Gastroesophageal sphincter (tissue), 4 donors: ENCODE results near the gene RRP8. TPM values are rescaled to one million over a fixed set of nuclear protein-coding genes. Genes with fewer than 3 reads are reported as not detected.
A peak's percentile ranks its signal among the peaks of the same experiment; 100 is the strongest.

Experiments used
- ATAC-seq: fragments of 150-250 bp; one replicate; pipeline ENCODE4 v1.9.1; 2016; ENCODE audit warnings: mild to moderate bottlenecking, moderate library complexity
- H3K27ac ChIP-seq, 4 donors: fragments of 200-600 bp; sonication (generic) in 3 of 4; 1 replicate in 3 of 4; 2 replicates in 1 of 4; pipeline ENCODE4 v1.5.1; 2016 to 2019
- H3K27me3 ChIP-seq: fragments of 200-600 bp; sonication (generic); one replicate; pipeline ENCODE4 v1.5.1; 2019
- H3K36me3 ChIP-seq, 2 donors: fragments of 200-600 bp; sonication (generic); one replicate each; pipeline ENCODE4 v1.5.1; 2019; ENCODE audit warnings: control low read depth in 1 of 2
- H3K4me1 ChIP-seq, 3 donors: fragments of 200-600 bp; sonication (generic); 1 replicate in 2 of 3; 2 replicates in 1 of 3; pipeline ENCODE4 v1.5.1; 2016 to 2019; ENCODE audit warnings: control low read depth in 2 of 3
- H3K4me3 ChIP-seq, 2 donors: fragments of 200-600 bp; sonication (generic); one replicate each; pipeline ENCODE4 v1.5.1; 2019; ENCODE audit warnings: mild to moderate bottlenecking in 1 of 2, moderate library complexity in 1 of 2
- H3K9me3 ChIP-seq, 3 donors: fragments of 200-600 bp; sonication (generic); one replicate each; pipeline ENCODE4 v1.5.1; 2017 to 2019; ENCODE audit warnings: control low read depth in 2 of 3
- EP300 ChIP-seq: sonication (generic); formaldehyde crosslinking; IDR thresholded peaks from one replicate; pipeline ENCODE4 v1.6.1; 2017; ENCODE audit warnings: antibody characterized with exemption, mild to moderate bottlenecking
- POLR2A ChIP-seq, 2 donors: fragments of 450-650 bp; IDR thresholded peaks; one replicate each; pipeline ENCODE4 v1.6.1; 2017; ENCODE audit warnings: antibody characterized with exemption in 2 of 2, mild to moderate bottlenecking in 2 of 2, moderate library complexity in 1 of 2
- POLR2AphosphoS5 ChIP-seq: sonication (generic); formaldehyde crosslinking; IDR thresholded peaks from one replicate; pipeline ENCODE4 v1.6.1; 2017; ENCODE audit warnings: antibody characterized with exemption
- WGBS, 2 donors: methylation state at CpG; one replicate each; pipeline ENCODE4 v1.1.5; 2018; ENCODE audit warnings: low coverage in 1 of 2; 5-methylcytosine and 5-hydroxymethylcytosine counted together
- total RNA-seq, 4 donors: library from RNA; depleted of rRNA; stranded (reverse); fragments of >200 nt; gene quantifications; one replicate each; pipeline ENCODE4 v1.1.0, GENCODE V29; 2016
- TF ChIP-seq, protein P1 (sequence below), 4 experiments: fragments of 200-600 bp in 2 of 4; fragments of 450-650 bp in 2 of 4; sonication (generic) in 1 of 4; IDR thresholded peaks; one replicate each; pipeline ENCODE4 v1.5.1; 2017 to 2019; ENCODE audit warnings: antibody characterized with exemption in 4 of 4, mild to moderate bottlenecking in 2 of 4, moderate library complexity in 2 of 4

Gene RRP8
- total RNA-seq, 4 donors from 2014 or later, result 25.7 to 32.4 (median 28.1) TPM

DNA sequence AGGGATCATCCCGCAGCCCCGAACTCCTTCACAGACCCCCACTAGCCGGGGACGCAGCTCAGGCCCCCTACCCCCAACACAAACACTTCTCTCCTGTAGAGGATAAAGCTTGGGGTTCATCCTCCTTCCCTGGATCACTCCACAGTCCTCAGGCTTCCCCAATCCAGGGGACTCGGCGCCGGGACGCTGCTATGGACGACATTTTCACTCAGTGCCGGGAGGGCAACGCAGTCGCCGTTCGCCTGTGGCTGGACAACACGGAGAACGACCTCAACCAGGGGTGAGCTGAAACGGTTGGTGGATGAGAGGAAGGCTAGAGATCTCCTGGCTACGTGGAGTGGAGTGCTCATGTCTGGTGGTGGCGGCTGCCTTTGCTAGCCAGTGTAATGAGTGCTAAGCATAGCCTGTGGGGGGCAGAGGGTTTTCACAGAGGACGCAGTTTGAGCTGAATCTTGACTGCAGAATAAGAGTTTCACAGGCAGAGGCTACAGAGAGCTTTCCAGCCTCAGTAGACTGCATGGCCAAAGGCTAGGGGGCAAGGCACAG is 738 bp upstream of the RRP8 start:
- no peak for TF ChIP-seq EP300
- TF ChIP-seq POLR2AphosphoS5, result peak; percentile 45
- TF ChIP-seq POLR2A (IDR thresholded peaks at IDR 0.05), result peak; percentile 14 to 23
- TF ChIP-seq, protein P1, sequence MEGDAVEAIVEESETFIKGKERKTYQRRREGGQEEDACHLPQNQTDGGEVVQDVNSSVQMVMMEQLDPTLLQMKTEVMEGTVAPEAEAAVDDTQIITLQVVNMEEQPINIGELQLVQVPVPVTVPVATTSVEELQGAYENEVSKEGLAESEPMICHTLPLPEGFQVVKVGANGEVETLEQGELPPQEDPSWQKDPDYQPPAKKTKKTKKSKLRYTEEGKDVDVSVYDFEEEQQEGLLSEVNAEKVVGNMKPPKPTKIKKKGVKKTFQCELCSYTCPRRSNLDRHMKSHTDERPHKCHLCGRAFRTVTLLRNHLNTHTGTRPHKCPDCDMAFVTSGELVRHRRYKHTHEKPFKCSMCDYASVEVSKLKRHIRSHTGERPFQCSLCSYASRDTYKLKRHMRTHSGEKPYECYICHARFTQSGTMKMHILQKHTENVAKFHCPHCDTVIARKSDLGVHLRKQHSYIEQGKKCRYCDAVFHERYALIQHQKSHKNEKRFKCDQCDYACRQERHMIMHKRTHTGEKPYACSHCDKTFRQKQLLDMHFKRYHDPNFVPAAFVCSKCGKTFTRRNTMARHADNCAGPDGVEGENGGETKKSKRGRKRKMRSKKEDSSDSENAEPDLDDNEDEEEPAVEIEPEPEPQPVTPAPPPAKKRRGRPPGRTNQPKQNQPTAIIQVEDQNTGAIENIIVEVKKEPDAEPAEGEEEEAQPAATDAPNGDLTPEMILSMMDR (IDR thresholded peaks at IDR 0.05), result peak in 3 of 4 experiments; percentile 18 to 46 (median 19)
- Histone ChIP-seq H3K4me3 (peak overlapping the region; percentile 91 to 93), H3K27me3 (no peaks in the 10 kb centered on the region), H3K9me3 (no peaks in the 10 kb centered on the region), H3K4me1 (peaks cover 7 to 85% (median 42%) of the 10 kb centered on the region in 3 donors), H3K36me3 (peaks cover 4 to 45% of the 10 kb centered on the region in 2 donors), H3K27ac (peak overlapping the region; percentile 98 to 99 (median 98))
- WGBS, 2 donors, result 0% methylated on average over 1 of the region's 20 CpGs; no CpG with 5 or more reads in 1 of the 2 donors
- peak; percentile 17 for ATAC-seq

- 30 to 44% methylated on average over 5 to 6 of the region's 7 CpGs for WGBS, 2 donors
Measured at GRCh38 chr11:6602096-6602940, 1.1 kb downstream of the RRP8 start.

GRCh38 chr11:6601041-6601461 is 2.4 kb downstream of the RRP8 start:
- Histone ChIP-seq H3K9me3 (no peaks in the 10 kb centered on the region), H3K4me3 (no peak overlapping the region), H3K36me3 (peaks cover 3 to 45% of the 10 kb centered on the region in 2 donors), H3K4me1 (peaks cover 10 to 85% (median 27%) of the 10 kb centered on the region in 3 donors), H3K27ac (no peak overlapping the region), H3K27me3 (no peaks in the 10 kb centered on the region)
- no peak for ATAC-seq
- 100% methylated on average over 1 of the region's 13 CpGs; no CpG with 5 or more reads in 1 of the 2 donors for WGBS, 2 donors
- TF ChIP-seq POLR2AphosphoS5, result no peak

More at GRCh38 chr11:6602096-6602940, 1.1 kb downstream of the RRP8 start:
- H3K27ac ChIP-seq, result peak overlapping the region; percentile 98 to 99 (median 98)
- H3K27me3 ChIP-seq, result no peaks in the 10 kb centered on the region
- TF ChIP-seq, protein P1 (IDR thresholded peaks at IDR 0.05), result no peak
- no peak for TF ChIP-seq POLR2A (IDR thresholded peaks at IDR 0.05)
- TF ChIP-seq POLR2AphosphoS5, result no peak
- TF ChIP-seq EP300, result no peak
- ATAC-seq, result no peak
- peaks cover 2 to 85% (median 23%) of the 10 kb centered on the region in 3 donors for H3K4me1 ChIP-seq
- no peaks in the 10 kb centered on the region for H3K9me3 ChIP-seq
- H3K36me3 ChIP-seq, result peaks cover 3 to 45% of the 10 kb centered on the region in 2 donors
- peak overlapping the region; percentile 91 to 93 for H3K4me3 ChIP-seq

DNA sequence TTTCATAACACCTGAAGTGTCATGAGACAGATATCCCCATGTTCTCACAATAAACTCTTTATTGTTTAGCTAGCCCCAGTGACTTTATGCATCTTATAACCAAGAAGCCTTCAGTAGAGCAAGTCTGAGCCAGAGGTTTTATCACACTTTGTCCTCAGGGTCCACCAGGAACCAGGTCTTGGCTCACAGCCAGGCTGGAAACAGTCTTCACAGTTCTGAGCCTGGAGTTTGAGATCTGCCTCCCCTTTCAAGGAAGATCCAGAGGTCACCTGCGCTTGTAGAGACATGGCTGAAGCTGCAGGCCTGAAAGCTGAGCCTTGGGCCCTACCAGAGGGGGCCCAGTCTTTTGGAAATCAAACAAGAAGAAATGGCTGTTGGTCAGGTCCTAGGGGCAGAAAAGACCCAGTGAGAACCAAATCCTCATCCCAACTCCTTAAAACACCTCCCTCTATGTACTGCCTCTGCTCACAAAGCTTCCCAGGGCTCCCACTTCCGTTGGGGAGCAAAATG is 3.5 kb downstream of the RRP8 start:
- peaks cover 3 to 45% of the 10 kb centered on the region in 2 donors for H3K36me3 ChIP-seq
- H3K27me3 ChIP-seq, result no peaks in the 10 kb centered on the region
- no peaks in the 10 kb centered on the region for H3K9me3 ChIP-seq
- TF ChIP-seq EP300 (no peak), POLR2AphosphoS5 (no peak), POLR2A (IDR thresholded peaks at IDR 0.05) (no peak)
- TF ChIP-seq, protein P1 (IDR thresholded peaks at IDR 0.05), result no peak
- WGBS, 2 donors, result 86% methylated on average over 1 of the region's 2 CpGs; no CpG with 5 or more reads in 1 of the 2 donors
- no peak overlapping the region for H3K4me3 ChIP-seq
- ATAC-seq, result no peak
- peaks cover 12 to 79% (median 28%) of the 10 kb centered on the region in 3 donors for H3K4me1 ChIP-seq
- H3K27ac ChIP-seq, result peak overlapping the region in 1 of 4 donors; percentile 31

- ATAC-seq, result no peak
Measured at GRCh38 chr11:6599449-6599848, 4.0 kb downstream of the RRP8 start.

More at GRCh38 chr11:6599449-6599848, 4.0 kb downstream of the RRP8 start:
- no peak overlapping the region for H3K4me3 ChIP-seq
- no peaks in the 10 kb centered on the region for H3K9me3 ChIP-seq
- peaks cover 3 to 48% of the 10 kb centered on the region in 2 donors for H3K36me3 ChIP-seq
- peak overlapping the region in 2 of 4 donors; percentile 31 to 72 for H3K27ac ChIP-seq
- no peaks in the 10 kb centered on the region for H3K27me3 ChIP-seq
- WGBS, 2 donors, result 82% methylated on average over 1 of the region's 1 CpG; no CpG with 5 or more reads in 1 of the 2 donors
- TF ChIP-seq EP300 (no peak), POLR2AphosphoS5 (no peak), POLR2A (IDR thresholded peaks at IDR 0.05) (no peak)
- TF ChIP-seq, protein P1 (IDR thresholded peaks at IDR 0.05), result no peak
- peaks cover 12 to 77% (median 28%) of the 10 kb centered on the region in 3 donors for H3K4me1 ChIP-seq
